ENCODE data around the gene CDH4. TPM values are rescaled to one million over a fixed set of nuclear protein-coding genes. Genes with fewer than 3 reads are reported as not detected.

The CDH4 gene
- total RNA-seq, 1 donor from 2014 or later: not detected

DNA sequence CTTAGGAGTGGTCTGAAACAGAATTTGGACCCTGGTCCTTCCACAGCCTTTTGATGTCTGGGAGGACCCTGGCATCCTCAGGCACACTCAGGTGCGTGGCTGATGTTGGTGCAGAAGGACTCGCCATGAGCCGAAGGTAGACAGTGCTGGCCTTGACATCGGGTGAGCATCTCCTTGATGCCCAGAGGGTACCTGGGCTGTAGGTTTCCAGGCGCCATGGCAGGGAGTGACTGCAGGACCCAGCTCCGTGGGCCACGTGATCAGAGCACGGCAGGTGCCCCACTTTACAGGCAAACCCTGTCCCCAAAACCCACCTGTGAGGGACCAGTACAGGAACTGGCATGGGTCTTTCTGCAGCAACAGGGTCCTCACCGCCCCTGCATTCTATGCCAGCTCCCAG is 319.2 kb downstream of the CDH4 start:
- no peak for TF ChIP-seq CTCF (IDR thresholded peaks at IDR 0.05)
- Histone ChIP-seq H3K36me3 (no peaks in the 10 kb centered on the region), H3K9me3 (no peaks in the 10 kb centered on the region), H3K27me3 (no peaks in the 10 kb centered on the region), H3K27ac (no peak overlapping the region), H3K4me3 (no peak overlapping the region), H3K4me1 (no peaks in the 10 kb centered on the region)
- intact Hi-C loops (cut with DNase I): no loop called here
- no peak for DNase-seq (ENCODE audit: low spot score in 2 of 2)

GRCh38 chr20:61571916-61572711 is 320.1 kb downstream of the CDH4 start:
- DNase-seq (ENCODE audit: low spot score in 2 of 2): no peak
- H3K36me3 ChIP-seq: no peaks in the 10 kb centered on the region
- H3K27ac ChIP-seq: no peak overlapping the region
- no peaks in the 10 kb centered on the region for H3K27me3 ChIP-seq
- intact Hi-C loops (cut with DNase I): no loop called here
- H3K9me3 ChIP-seq: no peaks in the 10 kb centered on the region
- no peaks in the 10 kb centered on the region for H3K4me1 ChIP-seq
- no peak for TF ChIP-seq CTCF (IDR thresholded peaks at IDR 0.05)
- no peak overlapping the region for H3K4me3 ChIP-seq

GRCh38 chr20:61572789-61573188 is 320.7 kb downstream of the CDH4 start:
- H3K36me3 ChIP-seq: no peaks in the 10 kb centered on the region
- TF ChIP-seq CTCF (IDR thresholded peaks at IDR 0.05): no peak
- intact Hi-C loops (cut with DNase I): no loop called here
- DNase-seq (ENCODE audit: low spot score in 2 of 2): no peak
- H3K27ac ChIP-seq: no peak overlapping the region
- no peaks in the 10 kb centered on the region for H3K4me1 ChIP-seq
- H3K4me3 ChIP-seq: no peak overlapping the region
- no peaks in the 10 kb centered on the region for H3K9me3 ChIP-seq
- no peaks in the 10 kb centered on the region for H3K27me3 ChIP-seq

GRCh38 chr20:61573415-61574305 is 321.6 kb downstream of the CDH4 start:
- intact Hi-C loops (cut with DNase I): no loop called here
- no peak overlapping the region for H3K4me3 ChIP-seq
- TF ChIP-seq CTCF (IDR thresholded peaks at IDR 0.05): no peak
- H3K9me3 ChIP-seq: no peaks in the 10 kb centered on the region
- H3K4me1 ChIP-seq: no peaks in the 10 kb centered on the region
- H3K36me3 ChIP-seq: no peaks in the 10 kb centered on the region
- no peaks in the 10 kb centered on the region for H3K27me3 ChIP-seq
- DNase-seq (ENCODE audit: low spot score in 2 of 2): no peak
- no peak overlapping the region for H3K27ac ChIP-seq

GRCh38 chr20:61575151-61575937 is 323.3 kb downstream of the CDH4 start:
- no peaks in the 10 kb centered on the region for H3K4me1 ChIP-seq
- no peak overlapping the region for H3K27ac ChIP-seq
- H3K9me3 ChIP-seq: no peaks in the 10 kb centered on the region
- no peak overlapping the region for H3K4me3 ChIP-seq
- TF ChIP-seq CTCF (IDR thresholded peaks at IDR 0.05): no peak
- H3K27me3 ChIP-seq: no peaks in the 10 kb centered on the region
- no peaks in the 10 kb centered on the region for H3K36me3 ChIP-seq
- intact Hi-C loops (cut with DNase I): no loop called here
- DNase-seq (ENCODE audit: low spot score in 2 of 2): no peak
